Stimulated activated CD4-positive, alpha-beta T cell treated with anti-CD3 and anti-CD28 coated beads, Interleukin-4, amount 100 ng/mL, for 1 hour (primary cell): ENCODE data around the gene DDRGK1.
"Not testable (repeated sequence)": the region's sequence is repeated elsewhere in the genome, so short reads cannot be mapped to it uniquely, and the experiment has no call there.

Source experiments
- DNase-seq: peaks from one replicate; pipeline ENCODE4 v3.0.0-alpha.2; 2020

DDRGK1 gene

DNA sequence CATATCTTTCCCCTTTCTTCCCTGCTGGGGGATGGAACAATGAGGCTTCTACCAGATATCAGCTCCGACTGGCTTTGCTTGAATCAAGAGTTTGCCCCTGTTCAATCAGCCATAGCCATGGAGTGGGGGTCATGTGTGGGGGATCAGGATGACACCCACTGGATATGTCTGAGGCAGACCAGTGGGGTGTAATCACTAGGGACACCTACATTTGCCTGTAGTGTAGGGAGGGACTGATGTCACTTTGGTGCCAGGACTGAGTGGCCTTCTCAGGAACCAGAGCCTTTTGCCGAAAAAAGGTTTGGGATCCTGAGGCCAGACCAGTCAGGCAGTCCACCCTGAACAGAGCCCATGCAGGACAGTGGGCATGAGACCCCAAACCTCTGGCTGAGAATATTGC, 5.9 kb upstream of the DDRGK1 start:
- DNase-seq = no peak

- no peak for DNase-seq
Measured at GRCh38 chr20:3209946-3210317, 5.5 kb upstream of the DDRGK1 start.

DNA sequence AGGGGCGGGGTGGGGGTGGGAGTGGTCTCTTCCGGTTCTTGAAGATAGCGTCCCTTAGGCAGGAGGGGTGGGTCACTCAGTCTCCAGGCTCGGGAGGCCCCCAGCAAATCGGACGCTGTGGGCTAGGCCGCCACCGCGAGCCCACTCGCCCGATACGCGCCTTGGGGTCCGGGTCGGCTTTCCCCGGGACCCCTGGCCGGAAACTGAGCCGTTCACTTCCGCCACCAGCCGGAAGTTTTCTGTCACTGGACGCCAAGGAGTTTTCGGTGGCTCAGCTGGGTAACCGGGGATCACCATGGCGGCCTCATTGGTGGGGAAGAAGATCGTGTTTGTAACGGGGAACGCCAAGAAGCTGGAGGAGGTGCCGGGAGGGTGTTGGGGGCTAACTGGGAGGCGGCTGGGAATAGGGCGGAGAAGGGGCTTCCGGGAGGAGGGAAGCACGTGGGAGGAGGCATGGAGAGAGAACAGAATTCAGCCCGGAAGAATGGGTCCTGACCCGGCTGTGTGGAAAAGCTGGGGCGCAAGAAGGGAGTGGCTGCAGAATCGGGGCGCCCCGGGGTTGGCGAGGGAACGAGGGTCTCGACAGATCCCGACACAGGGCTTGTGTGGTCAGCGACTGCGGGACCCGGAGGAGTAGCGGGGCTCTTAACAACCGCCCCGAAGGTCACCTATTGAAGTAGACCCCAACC, 4.9 kb upstream of the DDRGK1 start, which contains the start of gene ITPA:
Gene ITPA (plus strand): TSS at position 242 of the 689 bp plus-strand sequence. CDS start 54 bp downstream, at position 296.
- peak; percentile 62 for DNase-seq

DNA sequence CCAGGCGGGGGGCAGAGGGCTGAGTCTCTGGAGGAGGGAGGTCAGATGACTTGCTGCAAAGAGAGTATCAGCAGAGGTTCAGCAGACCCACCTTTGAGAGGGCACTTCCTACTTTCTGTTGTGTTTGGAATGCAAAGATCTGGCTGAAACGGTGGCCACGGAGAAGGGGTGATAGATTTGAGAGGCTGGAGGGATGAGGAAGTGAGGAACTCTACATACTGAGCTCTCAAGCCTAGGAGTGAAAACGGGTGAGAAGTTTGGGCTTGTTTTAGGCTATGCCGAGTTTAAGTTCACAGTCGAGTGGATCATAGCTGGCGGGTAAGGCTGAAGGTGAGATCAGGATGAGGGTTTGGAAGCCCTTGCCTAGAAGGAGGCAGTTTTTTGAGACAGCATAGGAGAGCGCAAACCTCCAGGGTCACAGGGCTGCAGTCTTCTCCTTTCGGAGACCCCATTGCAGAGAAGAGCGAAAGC, 4.3 kb upstream of the DDRGK1 start:
- DNase-seq = no peak

- DNase-seq = peak; percentile 19
Measured at GRCh38 chr20:3203315-3204123, 963 bp downstream of the DDRGK1 start.

- DNase-seq = no peak
Measured at GRCh38 chr20:3202965-3203314, 1.5 kb downstream of the DDRGK1 start.

DNA sequence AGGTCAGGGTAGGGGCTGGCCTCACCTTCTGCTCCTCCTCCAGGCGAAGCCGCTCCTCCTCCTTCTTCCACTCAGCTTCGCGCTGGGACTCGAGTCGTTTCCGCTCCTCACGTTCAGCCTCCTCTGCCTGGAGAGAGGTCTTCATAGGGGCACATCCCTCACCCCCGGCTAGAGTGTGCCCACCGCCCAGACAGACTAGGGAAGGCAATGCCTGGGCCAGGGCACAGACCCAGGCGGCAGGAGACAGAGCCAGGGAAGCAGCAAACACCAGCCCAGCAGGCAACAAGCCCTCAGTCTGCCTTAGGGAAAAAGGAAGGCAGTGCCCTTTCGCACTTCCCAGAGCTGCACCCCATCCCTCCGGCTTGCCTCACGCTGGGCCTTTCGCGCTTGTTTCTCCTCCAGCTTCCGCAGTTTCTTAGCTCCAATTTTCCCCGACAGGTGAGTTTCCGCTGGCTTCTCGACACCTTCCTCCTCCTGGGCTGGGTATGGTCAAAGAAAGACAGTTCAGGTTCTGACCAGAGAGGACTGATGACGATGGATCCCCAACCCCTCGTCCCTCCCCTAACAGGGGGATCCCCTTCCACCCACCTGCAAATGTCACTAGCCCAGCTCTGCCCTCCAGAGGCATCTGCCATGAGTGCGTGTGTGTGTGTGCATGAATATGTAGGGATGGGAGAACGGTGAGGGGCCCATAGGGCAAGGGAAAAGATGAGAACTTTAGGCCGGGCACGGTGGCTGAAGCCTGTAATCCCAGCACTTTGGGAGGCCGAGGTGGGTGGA, 4.3 kb downstream of the DDRGK1 start:
- no peak for DNase-seq

DNA sequence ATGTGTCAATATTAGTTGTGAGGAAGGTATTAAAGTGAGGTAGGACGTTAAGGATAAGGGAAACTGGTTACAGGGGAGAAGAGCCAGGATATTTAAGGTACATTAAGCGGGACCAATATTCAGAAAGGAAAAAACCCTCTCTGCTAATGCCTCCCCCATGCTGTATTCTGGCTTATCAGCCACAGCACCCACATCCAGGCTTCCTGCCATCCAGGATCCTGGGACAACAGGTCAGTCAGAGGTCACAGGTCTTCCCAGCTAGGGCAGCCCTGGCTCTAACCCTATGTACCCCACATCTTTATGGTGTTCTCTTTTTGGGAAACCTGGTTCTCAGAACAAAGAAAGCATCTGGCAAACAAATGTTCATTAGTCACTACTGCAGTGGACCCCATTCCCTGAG, 5.3 kb downstream of the DDRGK1 start:
- no peak for DNase-seq

GRCh38 chr20:3195590-3196237, 8.8 kb downstream of the DDRGK1 start:
- no peak for DNase-seq

- DNase-seq = no peak
Measured at GRCh38 chr20:3194617-3195280, 9.7 kb downstream of the DDRGK1 start.

GRCh38 chr20:3193806-3194616, 10.5 kb downstream of the DDRGK1 start:
- no peak for DNase-seq

DNA sequence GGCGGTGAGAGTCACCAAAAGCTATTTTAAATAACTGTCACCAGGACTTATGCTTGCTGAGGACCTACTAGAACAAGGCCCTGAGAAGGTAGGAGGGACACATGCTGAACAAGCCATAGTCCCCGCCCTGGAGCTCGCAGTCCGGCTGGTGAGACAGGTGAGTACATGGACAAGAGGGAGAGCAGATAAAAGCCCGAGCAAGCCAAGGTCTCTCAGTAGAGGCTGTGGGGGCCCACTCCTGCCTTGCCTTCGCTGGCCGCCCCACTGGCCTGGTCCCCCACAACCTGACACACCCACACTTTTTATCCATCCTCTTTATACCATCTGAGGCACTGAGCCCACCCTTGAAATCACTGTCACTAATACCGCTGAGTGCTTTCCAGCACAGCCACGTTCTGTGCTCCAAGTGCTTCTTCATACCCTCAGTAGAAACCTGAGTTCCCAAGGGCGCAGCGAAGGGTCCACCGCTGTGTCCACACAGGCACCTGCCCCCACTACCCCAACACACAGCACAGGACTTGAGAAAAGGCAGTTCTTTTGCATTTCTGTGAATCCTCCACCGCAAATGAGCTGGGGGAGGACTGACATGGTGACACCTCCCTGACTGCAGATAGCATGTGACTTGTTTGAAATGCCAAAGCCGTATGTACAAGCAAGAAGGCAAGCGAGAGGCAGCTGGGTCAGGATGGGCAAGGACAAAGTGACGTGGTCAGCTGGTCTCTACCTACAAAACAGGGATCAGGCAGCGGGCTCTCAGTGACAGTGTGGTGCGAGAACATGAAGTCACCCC, 12.1 kb downstream of the DDRGK1 start:
- no peak for DNase-seq

GRCh38 chr20:3190681-3191111, 13.8 kb downstream of the DDRGK1 start:
- DNase-seq = no peak

DNA sequence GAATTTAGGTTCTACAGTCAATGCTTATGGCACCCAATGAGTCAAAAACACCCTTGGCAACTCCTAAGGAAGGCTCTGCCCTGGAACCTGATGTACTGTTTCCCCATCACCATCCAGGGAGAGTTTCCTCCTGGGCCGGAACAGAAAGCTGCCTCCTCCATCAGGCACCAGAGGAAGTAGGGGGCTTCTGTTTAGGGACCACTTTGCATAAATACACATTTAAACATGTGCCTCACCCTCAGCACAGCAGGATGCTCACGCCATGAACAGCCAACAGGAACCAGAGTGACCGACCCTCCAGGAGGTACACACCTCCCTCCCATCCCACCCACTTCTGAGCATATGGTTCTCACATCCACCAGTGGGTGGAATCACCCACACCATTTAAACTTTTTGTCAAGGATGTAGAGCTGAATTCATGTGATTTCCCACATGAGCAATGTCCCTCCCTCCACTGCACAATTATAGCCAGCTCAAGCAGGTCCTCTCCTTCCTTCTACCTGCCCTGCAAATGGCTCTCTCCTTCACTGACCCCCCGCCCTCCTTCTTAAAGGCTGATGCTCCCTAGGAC, 14.8 kb downstream of the DDRGK1 start:
- no peak for DNase-seq

DNA sequence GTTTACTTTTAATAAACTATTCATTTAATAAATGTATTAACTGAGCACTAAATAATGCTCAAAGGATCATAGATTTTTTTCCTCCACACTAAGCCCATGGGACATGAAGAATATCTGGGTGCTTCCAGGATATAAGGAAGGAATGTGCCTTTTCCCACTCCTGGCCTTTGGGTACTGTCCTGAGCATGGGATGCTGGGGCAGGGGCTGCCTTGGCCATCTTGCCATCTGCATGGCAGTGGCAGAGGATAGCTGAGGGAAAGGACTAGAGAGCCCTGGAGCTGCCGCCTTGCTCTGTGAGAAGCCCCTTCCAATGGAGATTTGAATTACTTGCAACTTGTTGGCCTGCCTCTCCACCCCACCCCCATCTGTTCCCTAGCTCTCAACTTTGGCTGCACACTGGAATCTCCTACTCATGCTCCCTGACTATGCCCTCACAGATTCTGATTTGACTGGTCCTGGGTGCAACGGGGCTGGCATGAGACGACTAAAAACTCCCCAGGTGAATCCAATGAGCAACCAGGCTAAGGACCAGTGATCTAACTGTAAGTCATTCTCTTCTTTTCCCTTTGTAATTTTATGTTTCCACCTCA, 15.6 kb downstream of the DDRGK1 start:
- no peak for DNase-seq

DNA sequence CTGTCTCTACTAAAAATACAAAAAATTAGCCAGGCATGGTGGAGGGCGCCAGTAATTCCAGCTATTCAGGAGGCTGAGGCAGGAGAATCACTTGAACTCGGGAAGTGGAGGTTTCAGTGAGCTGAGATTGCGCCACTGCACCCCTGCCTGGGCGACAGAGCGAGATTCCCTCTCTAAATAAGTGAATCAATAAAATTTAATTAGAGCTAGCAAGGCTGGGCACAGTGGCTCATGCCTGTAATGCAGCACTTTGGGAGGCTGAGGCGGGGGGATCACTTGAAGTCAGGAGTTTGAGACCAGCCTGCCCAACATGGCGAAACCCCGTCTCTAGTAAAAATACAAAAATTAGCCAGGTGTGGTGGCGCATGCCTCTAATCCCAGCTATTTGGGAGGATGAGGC, 16.6 kb downstream of the DDRGK1 start:
- not testable (repeated sequence) for DNase-seq

- DNase-seq = no peak
Measured at GRCh38 chr20:3183896-3184612, 20.4 kb downstream of the DDRGK1 start.

DNA sequence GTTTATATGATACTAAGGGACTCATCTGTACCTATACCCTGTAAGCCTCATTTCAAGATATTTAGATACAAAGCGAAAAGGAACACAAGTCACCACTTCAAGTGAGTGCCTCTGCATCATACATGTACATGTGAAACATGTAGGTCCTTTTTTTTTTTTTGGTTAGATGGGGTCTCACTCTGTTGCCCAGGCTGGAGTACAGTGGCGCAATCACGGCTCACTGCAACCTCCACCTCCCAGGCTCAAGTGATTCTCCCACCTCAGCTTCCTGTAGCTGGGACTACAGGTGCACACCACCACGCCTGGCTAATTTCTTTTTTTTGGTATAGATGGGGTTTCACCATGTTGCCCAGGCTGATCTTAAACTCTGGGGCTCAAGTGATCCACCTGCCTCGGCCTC, 22.1 kb downstream of the DDRGK1 start:
- not testable (repeated sequence) for DNase-seq

DNA sequence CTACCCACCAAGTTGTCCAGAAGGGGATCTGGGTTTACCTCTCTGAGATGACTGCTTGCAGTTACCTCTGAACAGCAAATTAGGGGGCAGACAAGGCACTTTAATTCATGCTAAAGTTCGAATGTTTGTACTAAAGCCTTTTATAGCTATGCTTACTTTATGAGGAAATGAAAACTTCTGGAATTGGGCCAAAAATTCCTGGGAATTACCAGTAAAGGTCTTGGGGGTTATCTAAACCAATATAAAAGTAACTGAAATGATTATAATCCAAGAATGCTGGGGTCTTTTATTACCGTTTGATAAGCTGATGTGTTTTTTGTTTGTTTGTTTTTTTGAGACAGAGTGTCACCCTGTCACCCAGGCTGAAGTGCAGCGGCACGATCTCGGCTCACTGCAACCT, 23.2 kb downstream of the DDRGK1 start:
- no peak for DNase-seq
